Measurements from ENCODE around the gene BRCC3. TPM values are rescaled to one million over a fixed set of nuclear protein-coding genes. Genes with fewer than 3 reads are reported as not detected.

The BRCC3 gene
- total RNA-seq, 1 donor from 2014 or later: 21.8 TPM

DNA sequence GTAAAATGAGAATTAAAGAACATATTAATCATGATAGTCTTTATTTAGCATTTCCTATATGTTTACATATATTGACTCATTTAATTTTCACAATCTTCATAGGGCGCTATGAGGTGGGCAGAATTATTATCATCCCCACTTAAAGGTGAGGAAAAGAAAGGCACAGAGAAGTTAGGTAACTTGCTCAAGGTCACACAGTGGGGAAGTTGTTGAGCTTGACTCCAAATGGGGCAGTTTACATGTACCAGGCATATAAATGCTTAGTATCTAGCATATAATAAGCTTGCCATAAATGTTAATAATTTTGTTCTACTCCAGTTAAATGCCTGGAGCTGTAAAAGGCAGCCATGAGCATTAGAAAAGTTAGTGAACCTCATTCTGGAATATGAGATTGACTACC is 1.9 kb upstream of the BRCC3 start:
- DNase-seq (ENCODE audit: low read depth) (no peak), FAIRE-seq (no peak)
- H3K79me2 ChIP-seq (ENCODE audit: insufficient read depth, low read length): peaks cover 61% of the 10 kb centered on the region
- Mint-ChIP-seq H3K9me3 (ENCODE audit: unreplicated experiment) (no peaks in the 10 kb centered on the region), H3K27ac (ENCODE audit: unreplicated experiment) (no peak overlapping the region), H3K27me3 (ENCODE audit: low read depth, unreplicated experiment) (no peaks in the 10 kb centered on the region), H3K4me3 (ENCODE audit: unreplicated experiment) (peak overlapping the region; percentile 90), H3K4me1 (ENCODE audit: low read depth, unreplicated experiment) (peaks cover 17% of the 10 kb centered on the region), H3K36me3 (ENCODE audit: low read depth, unreplicated experiment) (no peaks in the 10 kb centered on the region)
- H4K20me1 ChIP-seq (ENCODE audit: insufficient read depth, low read length): no peaks in the 10 kb centered on the region
- peak overlapping the region; percentile 90 for H3K9ac ChIP-seq (ENCODE audit: low read length)
- peaks cover 20% of the 10 kb centered on the region for H3K4me1 ChIP-seq (ENCODE audit: insufficient read depth, low read length)
- H3K9me3 ChIP-seq (ENCODE audit: insufficient read depth, low read depth, low read length): no peaks in the 10 kb centered on the region
- no peaks in the 10 kb centered on the region for H3K36me3 ChIP-seq (ENCODE audit: insufficient read depth, low read length)
- H3K27me3 ChIP-seq (ENCODE audit: insufficient read depth, low read length): no peaks in the 10 kb centered on the region
- no peak overlapping the region for H2AFZ ChIP-seq (ENCODE audit: low read depth, low read length)
- TF ChIP-seq, protein P1, sequence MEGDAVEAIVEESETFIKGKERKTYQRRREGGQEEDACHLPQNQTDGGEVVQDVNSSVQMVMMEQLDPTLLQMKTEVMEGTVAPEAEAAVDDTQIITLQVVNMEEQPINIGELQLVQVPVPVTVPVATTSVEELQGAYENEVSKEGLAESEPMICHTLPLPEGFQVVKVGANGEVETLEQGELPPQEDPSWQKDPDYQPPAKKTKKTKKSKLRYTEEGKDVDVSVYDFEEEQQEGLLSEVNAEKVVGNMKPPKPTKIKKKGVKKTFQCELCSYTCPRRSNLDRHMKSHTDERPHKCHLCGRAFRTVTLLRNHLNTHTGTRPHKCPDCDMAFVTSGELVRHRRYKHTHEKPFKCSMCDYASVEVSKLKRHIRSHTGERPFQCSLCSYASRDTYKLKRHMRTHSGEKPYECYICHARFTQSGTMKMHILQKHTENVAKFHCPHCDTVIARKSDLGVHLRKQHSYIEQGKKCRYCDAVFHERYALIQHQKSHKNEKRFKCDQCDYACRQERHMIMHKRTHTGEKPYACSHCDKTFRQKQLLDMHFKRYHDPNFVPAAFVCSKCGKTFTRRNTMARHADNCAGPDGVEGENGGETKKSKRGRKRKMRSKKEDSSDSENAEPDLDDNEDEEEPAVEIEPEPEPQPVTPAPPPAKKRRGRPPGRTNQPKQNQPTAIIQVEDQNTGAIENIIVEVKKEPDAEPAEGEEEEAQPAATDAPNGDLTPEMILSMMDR (IDR thresholded peaks at IDR 0.05; ENCODE audit: insufficient read depth, low read depth, low read length): no peak
- no peak for TF ChIP-seq EZH2 (IDR thresholded peaks at IDR 0.05; ENCODE audit: insufficient read depth, low read length)
- H3K4me3 ChIP-seq (ENCODE audit: insufficient read depth, low read depth, low read length): peak overlapping the region; percentile 74
- no peak overlapping the region for H3K27ac ChIP-seq (ENCODE audit: low read depth, low read length)
- peak overlapping the region; percentile 90 for H3K4me2 ChIP-seq (ENCODE audit: low read length)

DNA sequence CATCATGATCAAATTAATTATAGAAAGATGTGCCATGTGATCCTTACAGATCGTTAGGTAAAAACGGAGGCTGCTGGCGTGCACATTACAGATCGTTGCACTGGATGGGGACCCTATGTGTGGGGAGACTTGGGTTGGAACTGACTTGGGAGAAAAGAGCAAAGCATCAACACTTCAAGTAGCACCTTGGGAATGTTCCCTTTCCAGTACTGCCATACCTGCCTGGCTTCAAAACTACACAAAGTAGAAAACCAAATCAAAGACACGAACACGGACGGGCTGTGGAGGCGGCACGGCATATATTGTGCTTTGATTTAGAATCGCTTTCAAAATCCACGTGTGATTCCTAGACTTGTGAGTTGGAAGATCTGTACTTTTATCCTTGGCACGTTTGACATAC is 1.3 kb upstream of the BRCC3 start:
- Histone ChIP-seq H3K9me3 (ENCODE audit: insufficient read depth, low read depth, low read length) (no peaks in the 10 kb centered on the region), H3K4me2 (ENCODE audit: low read length) (peak overlapping the region; percentile 90), H3K9ac (ENCODE audit: low read length) (peak overlapping the region; percentile 90), H3K4me1 (ENCODE audit: insufficient read depth, low read length) (peaks cover 19% of the 10 kb centered on the region), H4K20me1 (ENCODE audit: insufficient read depth, low read length) (no peaks in the 10 kb centered on the region), H2AFZ (ENCODE audit: low read depth, low read length) (peak overlapping the region; percentile 60), H3K36me3 (ENCODE audit: insufficient read depth, low read length) (no peaks in the 10 kb centered on the region), H3K4me3 (ENCODE audit: insufficient read depth, low read depth, low read length) (peak overlapping the region; percentile 74), H3K27me3 (ENCODE audit: insufficient read depth, low read length) (no peaks in the 10 kb centered on the region), H3K27ac (ENCODE audit: low read depth, low read length) (peak overlapping the region; percentile 78), H3K79me2 (ENCODE audit: insufficient read depth, low read length) (peaks cover 61% of the 10 kb centered on the region)
- Mint-ChIP-seq H3K4me3 (ENCODE audit: unreplicated experiment) (peak overlapping the region; percentile 90), H3K36me3 (ENCODE audit: low read depth, unreplicated experiment) (no peaks in the 10 kb centered on the region), H3K27me3 (ENCODE audit: low read depth, unreplicated experiment) (no peaks in the 10 kb centered on the region), H3K9me3 (ENCODE audit: unreplicated experiment) (no peaks in the 10 kb centered on the region), H3K4me1 (ENCODE audit: low read depth, unreplicated experiment) (peaks cover 13% of the 10 kb centered on the region), H3K27ac (ENCODE audit: unreplicated experiment) (no peak overlapping the region)
- DNase-seq (ENCODE audit: low read depth) (no peak), FAIRE-seq (no peak)
- no peak for TF ChIP-seq EZH2 (IDR thresholded peaks at IDR 0.05; ENCODE audit: insufficient read depth, low read length)

DNA sequence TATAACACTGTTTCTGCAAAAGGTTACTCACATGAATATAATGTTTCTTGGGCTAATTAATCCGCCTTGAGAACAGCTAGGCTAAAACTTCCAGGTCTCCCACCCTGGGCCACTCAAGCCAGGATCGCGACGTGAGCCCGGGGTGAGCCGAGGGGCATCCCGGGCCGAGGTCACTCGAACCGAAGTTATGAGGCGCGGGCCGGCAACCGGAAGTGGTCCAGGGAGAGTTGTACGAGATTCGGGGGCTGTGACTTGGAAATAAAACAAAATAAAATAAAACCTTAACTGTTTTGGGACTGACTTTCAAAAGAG is 689 bp upstream of the BRCC3 start:
- H3K4me3 Mint-ChIP-seq (ENCODE audit: unreplicated experiment): peak overlapping the region; percentile 90
- peak overlapping the region; percentile 69 for H2AFZ ChIP-seq (ENCODE audit: low read depth, low read length)
- peaks cover 61% of the 10 kb centered on the region for H3K79me2 ChIP-seq (ENCODE audit: insufficient read depth, low read length)
- H3K4me3 ChIP-seq (ENCODE audit: insufficient read depth, low read depth, low read length): peak overlapping the region; percentile 74
- no peaks in the 10 kb centered on the region for H3K27me3 Mint-ChIP-seq (ENCODE audit: low read depth, unreplicated experiment)
- H3K36me3 ChIP-seq (ENCODE audit: insufficient read depth, low read length): no peaks in the 10 kb centered on the region
- peak overlapping the region; percentile 90 for H3K4me2 ChIP-seq (ENCODE audit: low read length)
- H4K20me1 ChIP-seq (ENCODE audit: insufficient read depth, low read length): no peaks in the 10 kb centered on the region
- H3K36me3 Mint-ChIP-seq (ENCODE audit: low read depth, unreplicated experiment): no peaks in the 10 kb centered on the region
- H3K4me1 Mint-ChIP-seq (ENCODE audit: low read depth, unreplicated experiment): peaks cover 7% of the 10 kb centered on the region
- no peaks in the 10 kb centered on the region for H3K9me3 ChIP-seq (ENCODE audit: insufficient read depth, low read depth, low read length)
- no peaks in the 10 kb centered on the region for H3K27me3 ChIP-seq (ENCODE audit: insufficient read depth, low read length)
- peak overlapping the region; percentile 72 for H3K27ac Mint-ChIP-seq (ENCODE audit: unreplicated experiment)
- peak overlapping the region; percentile 90 for H3K9ac ChIP-seq (ENCODE audit: low read length)
- peaks cover 13% of the 10 kb centered on the region for H3K4me1 ChIP-seq (ENCODE audit: insufficient read depth, low read length)
- no peak for TF ChIP-seq EZH2 (IDR thresholded peaks at IDR 0.05; ENCODE audit: insufficient read depth, low read length)
- TF ChIP-seq, protein P1 (IDR thresholded peaks at IDR 0.05; ENCODE audit: insufficient read depth, low read depth, low read length): no peak
- no peak for FAIRE-seq
- DNase-seq (ENCODE audit: low read depth): no peak
- H3K9me3 Mint-ChIP-seq (ENCODE audit: unreplicated experiment): no peaks in the 10 kb centered on the region
- peak overlapping the region; percentile 78 for H3K27ac ChIP-seq (ENCODE audit: low read depth, low read length)
